Measurements from ENCODE around the gene FAM162A.

DNA sequence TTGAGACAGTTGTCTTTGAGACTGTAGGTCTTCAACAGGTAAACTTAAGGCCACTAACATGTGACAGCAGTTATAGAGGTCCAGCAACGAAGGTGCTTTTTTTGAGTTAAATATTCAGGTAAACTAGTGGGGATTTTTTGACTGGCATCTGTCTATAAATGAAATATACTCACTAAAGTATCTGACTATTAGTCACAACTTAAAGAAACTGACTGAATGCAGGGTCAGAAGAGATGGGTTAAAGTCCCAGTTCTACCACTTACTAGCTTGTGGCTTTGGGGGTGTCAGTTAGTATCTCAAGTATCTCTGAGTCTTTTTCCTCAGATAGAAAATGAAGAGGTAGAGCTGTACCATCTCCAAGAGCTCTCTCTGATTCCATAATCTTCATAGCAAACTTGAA lies 18.9 kb upstream of the FAM162A start:
- TF ChIP-seq, protein P1, sequence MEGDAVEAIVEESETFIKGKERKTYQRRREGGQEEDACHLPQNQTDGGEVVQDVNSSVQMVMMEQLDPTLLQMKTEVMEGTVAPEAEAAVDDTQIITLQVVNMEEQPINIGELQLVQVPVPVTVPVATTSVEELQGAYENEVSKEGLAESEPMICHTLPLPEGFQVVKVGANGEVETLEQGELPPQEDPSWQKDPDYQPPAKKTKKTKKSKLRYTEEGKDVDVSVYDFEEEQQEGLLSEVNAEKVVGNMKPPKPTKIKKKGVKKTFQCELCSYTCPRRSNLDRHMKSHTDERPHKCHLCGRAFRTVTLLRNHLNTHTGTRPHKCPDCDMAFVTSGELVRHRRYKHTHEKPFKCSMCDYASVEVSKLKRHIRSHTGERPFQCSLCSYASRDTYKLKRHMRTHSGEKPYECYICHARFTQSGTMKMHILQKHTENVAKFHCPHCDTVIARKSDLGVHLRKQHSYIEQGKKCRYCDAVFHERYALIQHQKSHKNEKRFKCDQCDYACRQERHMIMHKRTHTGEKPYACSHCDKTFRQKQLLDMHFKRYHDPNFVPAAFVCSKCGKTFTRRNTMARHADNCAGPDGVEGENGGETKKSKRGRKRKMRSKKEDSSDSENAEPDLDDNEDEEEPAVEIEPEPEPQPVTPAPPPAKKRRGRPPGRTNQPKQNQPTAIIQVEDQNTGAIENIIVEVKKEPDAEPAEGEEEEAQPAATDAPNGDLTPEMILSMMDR (IDR thresholded peaks at IDR 0.05 in 2 of 3, conservative IDR thresholded peaks at IDR 0.05 in 1 of 3; ENCODE audit: insufficient read depth in 2 of 3, low read depth in 1 of 3, low read length in 3 of 3) = no peak
- TF ChIP-seq FOXP4 (CRISPR knock-in tag; IDR thresholded peaks at IDR 0.05; ENCODE audit: borderline replicate concordance) (no peak), ZBTB8A (IDR thresholded peaks at IDR 0.05; ENCODE audit: partially characterized antibody) (no peak), TCF7L2 (IDR thresholded peaks at IDR 0.05; ENCODE audit: low read depth, low read length) (no peak), E2F4 (CRISPR knock-in tag; IDR thresholded peaks at IDR 0.05; ENCODE audit: low read depth) (no peak), CBX3 (IDR thresholded peaks at IDR 0.05; ENCODE audit: borderline replicate concordance in 1 of 2, low read length in 2 of 2) (no peak)
- TF ChIP-seq, protein P2, sequence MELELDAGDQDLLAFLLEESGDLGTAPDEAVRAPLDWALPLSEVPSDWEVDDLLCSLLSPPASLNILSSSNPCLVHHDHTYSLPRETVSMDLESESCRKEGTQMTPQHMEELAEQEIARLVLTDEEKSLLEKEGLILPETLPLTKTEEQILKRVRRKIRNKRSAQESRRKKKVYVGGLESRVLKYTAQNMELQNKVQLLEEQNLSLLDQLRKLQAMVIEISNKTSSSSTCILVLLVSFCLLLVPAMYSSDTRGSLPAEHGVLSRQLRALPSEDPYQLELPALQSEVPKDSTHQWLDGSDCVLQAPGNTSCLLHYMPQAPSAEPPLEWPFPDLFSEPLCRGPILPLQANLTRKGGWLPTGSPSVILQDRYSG (tag; conservative IDR thresholded peaks at IDR 0.05; ENCODE audit: low read depth) = no peak

All from K562 (cell line).